GM19193 (cell line): ENCODE measurements around the gene MYO16.

Experiments
- POLR2A ChIP-seq: IDR thresholded peaks from 4 replicates; pipeline ENCODE4 v1.6.1; 2011; ENCODE audit not compliant: insufficient read depth, insufficient read length; ENCODE audit errors: extremely low read depth

The MYO16 gene

DNA sequence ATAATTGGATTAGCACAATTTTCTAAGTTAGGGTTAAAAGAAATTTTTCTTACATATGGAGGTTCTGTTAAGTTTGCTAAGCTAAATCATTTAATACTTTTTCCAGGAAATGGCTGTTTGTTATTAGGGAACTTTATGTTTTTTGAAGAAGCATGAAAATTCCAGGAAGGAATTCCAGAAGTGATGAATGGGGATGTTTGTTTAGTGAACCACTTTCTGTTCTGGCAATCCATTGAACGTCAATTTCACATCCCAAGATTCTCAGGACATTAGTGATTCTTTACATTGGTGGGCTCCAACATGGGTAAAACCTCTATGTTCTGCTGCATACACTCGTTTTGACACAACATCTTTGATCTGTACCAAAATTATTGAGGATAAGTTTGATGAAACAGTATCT lies 622.5 kb downstream of the MYO16 start:
- no peak for TF ChIP-seq POLR2A

GRCh38 chr13:109253316-109253715 lies 623.9 kb downstream of the MYO16 start:
- TF ChIP-seq POLR2A, result no peak

DNA sequence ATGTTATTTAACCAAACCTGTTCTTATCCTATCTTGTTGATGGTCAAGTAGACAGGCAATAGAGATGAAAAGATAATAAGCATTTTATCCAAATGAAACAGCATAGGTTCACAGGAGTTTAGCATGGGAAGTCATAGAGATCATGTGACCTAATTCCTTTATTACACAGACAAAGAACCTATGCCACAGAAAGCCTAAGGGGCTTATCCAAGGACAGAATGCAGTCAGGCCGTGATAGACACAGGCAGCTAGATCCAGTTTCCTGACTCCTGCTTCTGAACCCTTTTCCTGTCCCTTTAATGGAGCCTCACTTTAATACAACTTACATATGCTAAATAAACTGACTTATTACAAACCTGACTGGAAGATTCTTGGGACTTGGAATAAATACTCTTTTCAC lies 624.9 kb downstream of the MYO16 start:
- TF ChIP-seq POLR2A, result no peak

DNA sequence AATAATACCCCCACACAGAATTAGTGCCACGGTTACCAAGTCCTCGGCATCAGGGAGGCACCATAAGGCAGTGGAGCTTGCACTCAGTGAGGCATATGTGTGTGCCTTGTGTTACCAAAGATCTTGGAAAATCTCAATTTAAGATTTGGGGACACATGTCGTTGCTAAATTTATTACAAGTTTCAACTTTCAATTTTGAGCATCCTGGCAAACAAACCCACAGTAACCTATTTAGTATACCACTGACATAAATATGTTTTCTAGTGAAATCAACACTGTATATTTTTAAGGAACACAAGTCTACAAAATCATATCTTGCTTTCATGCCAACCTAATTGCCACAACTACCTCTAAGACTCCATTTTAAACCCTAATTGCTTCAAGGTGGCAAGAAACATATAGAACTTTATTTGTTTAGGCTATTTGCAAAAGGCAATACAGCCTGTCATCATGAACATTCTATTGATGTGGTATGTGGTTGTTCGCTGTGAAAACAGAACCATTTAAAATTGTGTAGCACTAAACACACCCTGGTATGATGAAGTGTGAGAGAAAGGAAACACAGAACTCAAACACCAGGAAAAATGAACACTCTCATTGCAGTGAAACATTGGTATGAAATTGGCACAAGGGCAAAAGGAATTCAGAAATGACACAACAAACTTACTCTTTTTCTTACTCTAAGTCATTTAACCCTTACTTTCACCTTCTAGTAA lies 625.9 kb downstream of the MYO16 start:
- no peak for TF ChIP-seq POLR2A

- no peak for TF ChIP-seq POLR2A
Observed at GRCh38 chr13:109256866-109257760, 627.7 kb downstream of the MYO16 start.
